Activated naive CD4-positive, alpha-beta T cell treated with anti-CD3 and anti-CD28 coated beads, Interleukin-2, amount 10 ng/mL, durations not matched to agents 7 days and 5 days (primary cell): Measurements from ENCODE around the gene PURB.
"Not testable (repeated sequence)": the region's sequence is repeated elsewhere in the genome, so short reads cannot be mapped to it uniquely, and the experiment has no call there.

Experiments
- CTCF ChIA-PET: fragments of 350-600 bp; sonication (Branson Sonifier 250); formaldehyde crosslinking; loops from one replicate; lab custom pipeline; 2021; ENCODE audit warnings: antibody characterized with exemption; lab: Charles Lee
- DNase-seq: peaks from one replicate; pipeline ENCODE4 v3.0.0-alpha.2; 2020
- H3K27ac Mint-ChIP-seq: one replicate; pipeline ENCODE4 v1.8.0; 2021; ENCODE audit warnings: mild to moderate bottlenecking, moderate library complexity, mixed read lengths
- H3K27me3 Mint-ChIP-seq: one replicate; pipeline ENCODE4 v1.8.0; 2021; ENCODE audit warnings: mild to moderate bottlenecking, mixed read lengths
- H3K36me3 Mint-ChIP-seq: one replicate; pipeline ENCODE4 v1.8.0; 2021; ENCODE audit warnings: mixed read lengths
- H3K4me1 Mint-ChIP-seq: one replicate; pipeline ENCODE4 v1.8.0; 2021; ENCODE audit warnings: mixed read lengths
- H3K4me3 Mint-ChIP-seq: one replicate; pipeline ENCODE4 v1.8.0; 2021; ENCODE audit warnings: mild to moderate bottlenecking, moderate library complexity, mixed read lengths
- H3K9me3 Mint-ChIP-seq: one replicate; pipeline ENCODE4 v1.8.0; 2021; ENCODE audit warnings: mixed read lengths

PURB gene

DNA sequence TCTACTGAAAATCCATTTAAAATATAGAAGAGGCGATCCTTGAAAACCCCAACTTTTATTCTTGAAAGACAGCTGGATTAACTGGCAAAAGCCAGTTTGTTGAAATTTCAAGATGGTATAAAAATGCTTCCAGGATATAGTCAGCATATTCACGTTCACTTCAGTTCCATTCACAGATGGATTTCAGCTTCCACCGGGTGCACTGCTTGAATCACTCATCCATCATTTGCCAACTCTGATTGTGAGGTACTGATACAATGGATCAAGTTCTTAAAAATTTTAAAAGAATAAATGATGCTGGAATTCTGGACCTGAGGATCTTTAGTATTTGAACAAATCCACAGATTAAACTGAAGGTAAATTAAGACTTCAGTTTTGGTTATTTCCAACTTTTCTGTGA, 2.4 kb downstream of the PURB start:
- no peak for DNase-seq
- Mint-ChIP-seq H3K27me3 (no peaks in the 10 kb centered on the region), H3K36me3 (peaks cover 54% of the 10 kb centered on the region), H3K9me3 (no peaks in the 10 kb centered on the region), H3K4me3 (peak overlapping the region; percentile 98), H3K27ac (no peak overlapping the region), H3K4me1 (peaks cover 74% of the 10 kb centered on the region)
- CTCF ChIA-PET = interaction anchor here (1.2 to 3.9 kb wide), 6 partner anchors 9 to 36 kb away, joined by 3 to 41 read pairs (median 6); partner anchors contain the start of gene H2AZ2

DNA sequence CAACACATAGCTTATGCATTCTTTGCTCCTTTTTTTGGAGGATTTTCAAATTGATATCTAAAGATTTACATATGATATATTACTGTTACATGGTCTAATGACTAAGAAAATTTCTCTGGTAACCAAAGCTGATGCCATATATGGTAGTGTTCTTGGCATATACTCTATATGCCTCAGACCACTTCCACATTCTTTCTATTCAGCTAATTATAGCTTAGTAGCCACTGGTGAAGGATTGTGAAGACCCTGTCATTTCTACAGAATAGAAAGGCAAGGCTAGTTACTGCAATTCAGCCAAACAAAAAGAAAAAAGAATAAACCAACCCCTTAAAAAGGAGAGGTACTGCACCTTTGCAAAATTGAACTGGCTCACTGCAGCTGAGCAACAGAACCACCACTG, 3.7 kb downstream of the PURB start:
- Mint-ChIP-seq H3K27me3 (no peaks in the 10 kb centered on the region), H3K9me3 (no peaks in the 10 kb centered on the region), H3K4me1 (peaks cover 62% of the 10 kb centered on the region), H3K4me3 (peak overlapping the region; percentile 45), H3K36me3 (peaks cover 62% of the 10 kb centered on the region), H3K27ac (peak overlapping the region; percentile 64)
- no peak for DNase-seq
- CTCF ChIA-PET = interaction anchor here (0.8 to 3.9 kb wide), 11 partner anchors 10 to 275 kb away, joined by 3 to 41 read pairs (median 4); partner anchors contain the start of gene OGDH

DNA sequence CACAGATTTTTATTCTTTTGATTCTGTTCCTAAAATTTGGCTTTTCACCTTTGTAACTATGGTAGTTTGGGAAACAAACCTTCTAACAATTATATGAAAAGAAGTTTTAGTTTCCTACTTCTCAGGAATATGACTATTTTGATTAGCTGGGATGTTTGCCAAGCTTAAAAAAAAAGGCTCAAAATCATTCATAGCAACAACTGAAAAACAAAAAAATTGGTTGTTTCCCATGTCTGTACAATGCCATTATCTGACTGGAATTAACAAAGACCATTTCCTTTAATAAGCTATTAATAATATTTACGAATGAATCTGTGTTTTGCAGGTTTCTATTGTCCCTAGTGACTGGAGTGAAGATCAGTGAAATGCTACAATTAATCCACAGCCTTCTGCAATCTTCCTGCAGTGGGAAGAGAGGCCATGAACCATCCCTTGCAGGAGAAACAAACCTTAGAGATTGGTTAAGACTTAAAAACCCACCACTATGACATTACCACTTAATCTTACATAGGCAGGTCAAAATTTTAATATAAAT, 4.2 kb downstream of the PURB start:
- Mint-ChIP-seq H3K4me3 (peak overlapping the region; percentile 50), H3K4me1 (peaks cover 59% of the 10 kb centered on the region), H3K36me3 (peaks cover 62% of the 10 kb centered on the region), H3K27me3 (no peaks in the 10 kb centered on the region), H3K27ac (no peak overlapping the region), H3K9me3 (no peaks in the 10 kb centered on the region)
- no peak for DNase-seq
- CTCF ChIA-PET = interaction anchor here (0.8 to 3.9 kb wide), 9 partner anchors 10 to 275 kb away, joined by 3 to 41 read pairs (median 6); partner anchors contain the start of gene OGDH

DNA sequence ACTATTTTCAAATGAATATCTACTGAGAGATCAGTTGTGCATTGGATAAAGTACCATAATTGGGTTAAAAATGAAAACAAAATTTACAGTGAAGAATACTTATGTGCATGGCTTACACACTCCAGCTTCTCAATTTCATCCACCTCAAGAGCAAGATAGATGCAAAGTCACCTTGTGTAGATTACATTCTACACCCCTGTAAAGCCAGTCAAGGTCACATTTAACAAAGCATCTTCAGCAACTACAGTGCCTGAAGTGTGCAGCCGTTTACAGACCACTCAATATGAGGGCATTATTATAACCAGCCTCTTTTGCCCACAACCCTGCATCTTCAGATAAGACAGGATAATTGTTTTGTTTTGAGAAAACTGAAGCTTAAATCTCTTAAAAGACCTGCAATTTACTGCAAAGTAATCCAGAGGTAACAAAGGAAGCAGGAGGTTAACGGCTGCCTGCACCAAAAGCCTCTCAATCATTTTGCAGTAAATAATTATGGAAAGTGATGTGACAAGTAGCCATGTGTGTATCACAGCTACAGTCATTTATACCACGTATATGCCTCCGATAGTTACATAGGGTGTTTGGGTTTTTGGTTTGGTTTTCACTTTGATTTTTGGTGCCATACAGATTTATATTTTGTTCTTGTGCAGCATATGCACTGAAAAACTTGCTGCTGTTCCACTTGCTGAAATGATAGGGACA, 4.9 kb downstream of the PURB start:
- CTCF ChIA-PET = interaction anchor here (0.9 to 3.9 kb wide), 5 partner anchors 23 to 274 kb away, joined by 3 to 41 read pairs (median 4); partner anchors contain the start of gene OGDH
- peaks cover 57% of the 10 kb centered on the region for H3K36me3 Mint-ChIP-seq
- peak overlapping the region; percentile 64 for H3K27ac Mint-ChIP-seq
- peaks cover 54% of the 10 kb centered on the region for H3K4me1 Mint-ChIP-seq
- H3K9me3 Mint-ChIP-seq = no peaks in the 10 kb centered on the region
- DNase-seq = no peak
- no peaks in the 10 kb centered on the region for H3K27me3 Mint-ChIP-seq
- peak overlapping the region; percentile 50 for H3K4me3 Mint-ChIP-seq

DNA sequence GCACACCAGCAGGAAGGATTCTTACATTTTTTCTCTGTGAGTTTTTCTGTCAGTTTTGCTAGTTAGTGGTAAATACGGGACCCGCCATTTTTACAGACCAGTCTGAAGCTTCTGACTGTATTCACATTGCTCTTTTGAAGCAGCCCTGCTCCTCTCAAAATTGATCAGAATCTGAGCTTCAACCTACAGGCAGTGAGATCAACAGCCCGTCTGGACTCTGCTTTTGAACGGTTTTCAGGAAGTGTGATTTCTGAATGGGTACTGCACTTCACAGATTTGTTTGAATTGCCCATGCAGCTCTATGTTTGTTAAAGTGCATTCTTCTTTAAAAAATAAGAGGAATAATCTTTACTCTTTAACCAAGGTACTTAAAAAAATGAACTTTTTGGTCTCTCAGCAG, 8.9 kb downstream of the PURB start:
- H3K27ac Mint-ChIP-seq = no peak overlapping the region
- no peak for DNase-seq
- H3K36me3 Mint-ChIP-seq = peaks cover 32% of the 10 kb centered on the region
- H3K9me3 Mint-ChIP-seq = peaks cover 5% of the 10 kb centered on the region
- peaks cover 21% of the 10 kb centered on the region for H3K4me1 Mint-ChIP-seq
- CTCF ChIA-PET = interaction anchor here (4.4 kb wide), 1 partner anchor 19 kb away, joined by 22 read pairs; no protein-coding TSS in a partner anchor
- H3K4me3 Mint-ChIP-seq = no peak overlapping the region
- peaks cover 7% of the 10 kb centered on the region for H3K27me3 Mint-ChIP-seq

DNA sequence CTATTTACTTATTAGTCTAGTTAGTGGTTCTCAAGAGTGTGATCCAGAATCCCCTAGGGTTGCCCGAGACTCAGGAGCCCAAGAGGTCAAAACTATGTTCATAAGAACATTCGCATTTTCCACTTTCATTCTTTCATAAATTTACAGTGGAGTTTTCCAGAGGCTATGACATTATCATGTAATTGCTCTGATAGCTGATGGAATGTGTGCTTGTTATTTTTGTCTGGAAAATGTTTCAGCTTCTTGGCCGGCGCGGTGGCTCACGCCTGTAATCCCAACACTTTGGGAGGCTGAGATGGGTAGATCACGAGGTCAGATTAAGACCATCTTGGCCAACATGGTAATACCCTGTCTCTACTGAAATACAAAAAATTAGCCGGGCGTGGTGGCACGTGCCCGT, 10.1 kb downstream of the PURB start:
- Mint-ChIP-seq H3K4me1 (peaks cover 10% of the 10 kb centered on the region), H3K9me3 (peaks cover 10% of the 10 kb centered on the region), H3K36me3 (peaks cover 25% of the 10 kb centered on the region), H3K27ac (no peak overlapping the region), H3K4me3 (no peak overlapping the region), H3K27me3 (peaks cover 7% of the 10 kb centered on the region)
- CTCF ChIA-PET = interaction anchor here (4.4 kb wide), 1 partner anchor 18 kb away, joined by 22 read pairs; no protein-coding TSS in a partner anchor
- no peak for DNase-seq

DNA sequence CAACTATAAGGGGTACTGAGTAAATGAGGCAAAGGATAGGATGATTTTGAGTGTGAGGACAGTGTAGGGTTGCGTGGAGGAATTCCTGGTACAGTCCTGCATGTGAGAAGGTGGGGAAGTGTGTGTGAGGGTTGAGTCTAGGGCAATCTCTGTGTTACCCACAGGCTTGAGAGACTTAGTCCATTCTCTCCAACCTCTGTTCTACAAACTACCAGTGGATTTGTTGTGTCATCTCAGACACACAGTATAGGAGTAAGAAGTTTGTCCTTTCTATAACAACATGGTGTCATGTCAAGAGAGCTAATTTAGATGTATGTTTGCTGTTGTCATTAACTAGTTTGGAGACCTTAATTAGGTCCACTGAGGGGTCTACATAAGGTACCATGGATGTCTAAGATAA, 12.5 kb downstream of the PURB start:
- CTCF ChIA-PET = interaction anchor here (1.0 kb wide), 1 partner anchor 16 kb away, joined by 6 read pairs; no protein-coding TSS in a partner anchor

DNA sequence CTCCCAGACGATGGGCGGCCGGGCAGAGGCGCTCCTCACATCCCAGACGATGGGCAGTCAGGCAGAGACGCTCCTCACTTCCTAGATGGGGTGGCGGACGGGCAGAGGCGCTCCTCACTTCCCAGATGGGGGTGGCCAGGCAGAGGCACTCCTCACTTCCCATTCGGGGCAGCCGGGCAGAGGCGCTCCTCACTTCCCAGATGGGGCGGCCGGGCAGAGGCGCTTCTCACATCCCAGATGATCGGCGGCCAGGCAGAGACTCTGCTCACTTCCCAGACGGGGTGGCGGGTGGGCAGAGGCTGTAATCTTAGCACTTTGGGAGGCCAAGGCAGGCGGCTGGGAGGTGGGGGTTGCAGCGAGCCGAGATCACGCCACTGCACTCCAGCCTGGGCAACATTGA, 13.4 kb downstream of the PURB start:
- CTCF ChIA-PET, DNase-seq, H3K36me3 Mint-ChIP-seq, H3K4me3 Mint-ChIP-seq, H3K27ac Mint-ChIP-seq, H3K27me3 Mint-ChIP-seq, H3K4me1 Mint-ChIP-seq: not testable (repeated sequence)
- peaks cover 15% of the 10 kb centered on the region for H3K9me3 Mint-ChIP-seq

More for the DNA sequence above, 12.5 kb downstream of the PURB start:
- Mint-ChIP-seq H3K27ac (no peak overlapping the region), H3K36me3 (peaks cover 11% of the 10 kb centered on the region), H3K9me3 (peaks cover 15% of the 10 kb centered on the region), H3K4me3 (no peak overlapping the region), H3K27me3 (peaks cover 7% of the 10 kb centered on the region), H3K4me1 (no peaks in the 10 kb centered on the region)
- no peak for DNase-seq

DNA sequence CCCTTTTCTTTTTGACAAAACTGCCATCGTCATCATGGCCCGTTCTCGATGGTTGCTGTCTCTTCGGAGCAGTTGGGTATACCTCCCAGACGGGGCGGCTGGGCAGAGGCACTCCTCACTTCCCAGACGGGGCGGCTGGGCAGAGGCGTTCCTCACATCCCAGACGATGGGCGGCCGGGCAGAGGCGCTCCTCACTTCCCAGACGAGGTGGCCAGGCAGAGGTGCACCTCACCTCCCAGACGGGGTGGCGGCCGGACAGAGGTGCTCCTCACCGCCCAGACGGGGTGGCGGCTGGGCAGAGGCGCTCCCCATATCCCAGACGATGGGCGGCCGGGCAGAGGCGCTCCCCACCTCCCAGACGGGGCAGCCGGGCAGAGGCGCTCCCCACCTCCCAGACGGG, 14.6 kb downstream of the PURB start:
- CTCF ChIA-PET = not testable (repeated sequence)

DNA sequence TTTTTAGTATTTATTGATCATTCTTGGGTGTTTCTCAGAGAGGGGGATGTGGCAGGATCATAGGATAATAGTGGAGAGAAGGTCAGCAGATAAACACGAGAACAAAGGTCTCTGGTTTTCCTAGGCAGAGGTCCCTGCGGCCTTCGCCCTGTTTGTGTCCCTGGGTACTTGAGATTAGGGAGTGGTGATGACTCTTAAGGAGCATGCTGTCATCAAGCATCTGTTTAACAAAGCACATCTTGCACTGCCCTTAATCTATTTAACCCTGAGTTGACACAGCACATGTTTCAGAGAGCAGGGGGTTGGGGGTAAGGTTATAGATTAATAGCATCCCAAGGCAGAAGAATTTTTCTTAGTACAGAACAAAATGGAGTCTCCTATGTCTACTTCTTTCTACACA, 15.0 kb downstream of the PURB start:
- H3K4me1 Mint-ChIP-seq, H3K36me3 Mint-ChIP-seq, CTCF ChIA-PET, H3K27ac Mint-ChIP-seq, H3K4me3 Mint-ChIP-seq, DNase-seq: not testable (repeated sequence)
- peaks cover 13% of the 10 kb centered on the region for H3K27me3 Mint-ChIP-seq
- H3K9me3 Mint-ChIP-seq = peaks cover 15% of the 10 kb centered on the region

More for the DNA sequence above, 14.6 kb downstream of the PURB start:
- not testable (repeated sequence) for DNase-seq, H3K4me1 Mint-ChIP-seq, H3K27ac Mint-ChIP-seq, H3K36me3 Mint-ChIP-seq, H3K4me3 Mint-ChIP-seq
- peaks cover 11% of the 10 kb centered on the region for H3K27me3 Mint-ChIP-seq
- peaks cover 15% of the 10 kb centered on the region for H3K9me3 Mint-ChIP-seq

DNA sequence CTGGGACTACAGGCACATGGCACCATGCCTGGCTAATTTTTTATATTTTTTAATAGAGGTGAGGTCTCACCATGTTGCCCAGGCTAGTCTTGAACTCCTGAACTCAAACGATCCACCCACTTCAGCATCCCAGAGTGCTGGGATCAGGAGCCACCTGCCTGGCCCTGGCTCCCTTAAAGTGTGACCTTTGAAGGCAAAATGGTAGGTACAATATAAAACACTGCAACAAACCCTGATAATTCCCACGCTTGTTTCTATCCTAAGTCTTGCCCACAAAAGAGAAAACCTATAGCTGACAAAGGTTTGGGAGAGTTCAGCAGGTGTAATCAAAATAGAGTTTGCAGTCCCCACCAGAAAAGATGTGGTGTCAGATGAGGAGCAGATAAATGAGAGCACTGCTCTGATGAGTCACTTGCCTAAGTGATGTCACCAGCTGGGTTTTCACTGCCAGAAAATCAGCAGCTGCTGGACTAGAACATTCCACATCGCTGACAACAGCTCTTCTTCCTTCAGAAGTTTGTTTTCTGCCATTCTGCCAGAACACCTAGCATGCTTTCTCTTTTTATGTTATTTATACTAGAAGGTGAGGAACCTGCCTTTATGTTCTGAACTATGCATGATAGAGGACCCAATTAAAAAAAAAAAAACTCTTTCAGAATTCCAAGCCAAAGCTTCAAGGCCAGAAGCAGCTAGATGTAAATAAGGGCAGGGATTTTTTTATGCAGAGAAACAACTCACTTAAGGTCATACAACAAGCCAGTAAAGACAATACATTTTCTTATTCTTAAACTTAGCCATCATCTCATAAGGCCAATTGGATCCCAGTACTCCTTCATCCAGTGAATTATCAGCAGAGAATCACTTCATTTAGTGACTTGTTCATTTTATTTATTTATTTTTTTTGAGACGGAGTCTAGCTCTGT, 18.0 kb downstream of the PURB start:
- Mint-ChIP-seq H3K9me3 (peaks cover 10% of the 10 kb centered on the region), H3K36me3 (peaks cover 2% of the 10 kb centered on the region), H3K27ac (no peak overlapping the region), H3K4me1 (peaks cover 2% of the 10 kb centered on the region), H3K27me3 (peaks cover 14% of the 10 kb centered on the region), H3K4me3 (no peak overlapping the region)
- CTCF ChIA-PET = interaction anchor here (0.8 to 1.5 kb wide), 4 partner anchors 9 to 17 kb away, joined by 3 to 4 read pairs (median 4); no protein-coding TSS in a partner anchor
- no peak for DNase-seq

DNA sequence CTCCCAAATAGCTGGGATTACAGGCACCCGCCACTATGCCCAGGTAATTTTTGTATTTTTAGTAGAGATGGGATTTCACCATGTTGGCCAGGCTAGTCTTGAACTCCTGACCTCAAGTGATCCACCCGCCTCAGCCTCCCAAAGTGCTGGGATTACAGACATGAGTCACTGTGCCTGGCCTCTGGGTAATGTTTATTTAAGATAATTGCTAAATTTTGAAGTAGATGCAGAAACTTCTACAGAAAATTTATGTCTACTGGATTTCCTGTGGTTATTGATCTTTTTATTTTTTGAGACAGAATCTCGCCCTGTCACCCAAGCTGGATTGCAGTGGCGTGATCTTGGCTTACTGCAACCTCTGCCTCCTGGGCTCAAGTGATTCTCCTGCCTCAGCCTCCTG, 23.4 kb downstream of the PURB start:
- H3K27ac Mint-ChIP-seq, CTCF ChIA-PET, H3K4me1 Mint-ChIP-seq, H3K9me3 Mint-ChIP-seq, H3K36me3 Mint-ChIP-seq, H3K4me3 Mint-ChIP-seq, DNase-seq: not testable (repeated sequence)
- peaks cover 15% of the 10 kb centered on the region for H3K27me3 Mint-ChIP-seq

DNA sequence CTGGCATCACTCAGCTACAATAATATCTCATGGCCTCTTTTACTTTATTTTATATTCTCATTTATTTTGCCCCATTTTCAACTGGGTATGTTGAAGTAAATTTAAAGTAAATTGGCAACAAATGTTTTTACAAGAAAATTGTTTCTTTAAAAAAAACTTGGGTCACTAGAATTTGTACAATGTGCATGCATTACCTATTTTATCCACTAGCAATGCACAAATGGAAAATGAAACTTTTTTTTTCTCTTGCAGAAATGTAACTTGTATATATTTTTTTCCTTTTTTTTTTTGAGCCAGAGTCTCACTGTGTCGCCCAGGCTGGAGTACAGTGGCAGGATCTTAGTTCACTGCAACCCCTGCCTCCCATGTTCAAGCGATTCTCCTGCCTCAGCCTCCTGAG, 27.2 kb downstream of the PURB start:
- H3K27me3 Mint-ChIP-seq = peaks cover 6% of the 10 kb centered on the region
- H3K27ac Mint-ChIP-seq = no peak overlapping the region
- no peaks in the 10 kb centered on the region for H3K36me3 Mint-ChIP-seq
- H3K4me1 Mint-ChIP-seq = peaks cover 15% of the 10 kb centered on the region
- no peaks in the 10 kb centered on the region for H3K9me3 Mint-ChIP-seq
- no peak for DNase-seq
- CTCF ChIA-PET = interaction anchor here (1.3 to 7.1 kb wide), 9 partner anchors 9 to 278 kb away, joined by 3 to 120 read pairs (median 17); partner anchors contain the start of gene PURB
- H3K4me3 Mint-ChIP-seq = no peak overlapping the region
